HTERT RPE-1 (cell line): ENCODE measurements around the gene LPAR3.

Experiments used
- in situ Hi-C: fragments of 300-500 bp; cut with MboI; formaldehyde crosslinking; loops from 4 replicates; pipeline ENCODE4 v1.14.3; 2020; ENCODE audit warnings: low sequenced_read_pairs

The LPAR3 gene

GRCh38 chr1:84859866-84860265, 33.1 kb downstream of the LPAR3 start:
- in situ Hi-C loops, result no loop called here

- in situ Hi-C loops, result no loop called here
Measured at GRCh38 chr1:84857906-84858305, 35.1 kb downstream of the LPAR3 start.

- in situ Hi-C loops, result no loop called here
Measured at GRCh38 chr1:84856726-84857270, 36.2 kb downstream of the LPAR3 start.

GRCh38 chr1:84855691-84856630, 37.0 kb downstream of the LPAR3 start:
- in situ Hi-C loops, result no loop called here

- in situ Hi-C loops, result no loop called here
Measured at GRCh38 chr1:84855168-84855567, 37.8 kb downstream of the LPAR3 start.

GRCh38 chr1:84853741-84854721, 39.0 kb downstream of the LPAR3 start:
- in situ Hi-C loops, result no loop called here

GRCh38 chr1:84851839-84852238, 41.2 kb downstream of the LPAR3 start:
- in situ Hi-C loops, result no loop called here

GRCh38 chr1:84849357-84849975, 43.5 kb downstream of the LPAR3 start:
- in situ Hi-C loops, result no loop called here

- in situ Hi-C loops, result no loop called here
Measured at GRCh38 chr1:84847253-84848250, 45.5 kb downstream of the LPAR3 start.

- in situ Hi-C loops, result no loop called here
Measured at GRCh38 chr1:84846387-84846786, 46.6 kb downstream of the LPAR3 start.

- in situ Hi-C loops, result no loop called here
Measured at GRCh38 chr1:84845357-84845756, 47.6 kb downstream of the LPAR3 start.

GRCh38 chr1:84844094-84844493, 48.9 kb downstream of the LPAR3 start:
- in situ Hi-C loops, result no loop called here

GRCh38 chr1:84842748-84843231, 50.2 kb downstream of the LPAR3 start:
- in situ Hi-C loops, result no loop called here

- in situ Hi-C loops, result no loop called here
Measured at GRCh38 chr1:84841971-84842370, 51.0 kb downstream of the LPAR3 start.

- in situ Hi-C loops, result no loop called here
Measured at GRCh38 chr1:84840346-84840745, 52.7 kb downstream of the LPAR3 start.

GRCh38 chr1:84839544-84839943, 53.5 kb downstream of the LPAR3 start:
- in situ Hi-C loops, result no loop called here

- in situ Hi-C loops, result no loop called here
Measured at GRCh38 chr1:84836145-84836544, 56.9 kb downstream of the LPAR3 start.

- in situ Hi-C loops, result no loop called here
Measured at GRCh38 chr1:84835169-84835568, 57.8 kb downstream of the LPAR3 start.

- in situ Hi-C loops, result no loop called here
Measured at GRCh38 chr1:84834419-84835064, 58.5 kb downstream of the LPAR3 start.
